Left cardiac atrium (tissue), 2 donors: ENCODE measurements around the gene STX8. TPM values are rescaled to one million over a fixed set of nuclear protein-coding genes. Genes with fewer than 3 reads are reported as not detected.

ENCODE experiments used
- total RNA-seq, 2 donors: library from RNA; stranded (reverse); fragmentation: NEBNext Ultra II Directional; extraction: Animal tissue kit (Norgen Biotek cat#: 25700); gene quantifications; one replicate each; pipeline ENCODE4 v1.2.1, GENCODE V29; 2021
- donor health status: DM: no; HTN: yes; CAD: no; lungs with severe emphysema.
- donor health status: DM: yes; HTN: yes; CAD: no.

STX8 gene
- total RNA-seq, 2 donors from 2014 or later = 57.0 to 58.4 TPM

Other genes with a start within 250 kb of the STX8 start
- gene CFAP52, start 822 bp upstream of the STX8 start, total RNA-seq = under 1 TPM in 1 of 2 donors, not detected in 1; 0.41 TPM
- under 1 TPM in 1 of 2 donors, not detected in 1; 0.24 TPM for gene USP43, start 69.7 kb upstream of the STX8 start, total RNA-seq
- gene DHRS7C, start 215.8 kb upstream of the STX8 start, total RNA-seq = 100 to 1,000 TPM in 1 of 2 donors, 10 to 100 TPM in 1; 82.3 to 159 TPM
- gene GSG1L2, start 246.3 kb upstream of the STX8 start, total RNA-seq = not detected